GM21529 (cell line): ENCODE data around the gene ZNF621.
"Not testable (repeated sequence)": the region's sequence is repeated elsewhere in the genome, so short reads cannot be mapped to it uniquely, and the experiment has no call there.

Experiments used
- ATAC-seq: cut with Tn5 transposase; IDR thresholded peaks from one replicate; pipeline ENCODE4 v1.9.1; 2021; ENCODE audit not compliant: unreplicated experiment

ZNF621 gene

GRCh38 chr3:40532252-40532651, 7.5 kb downstream of the ZNF621 start:
- ATAC-seq = no peak

GRCh38 chr3:40534283-40534682, 9.5 kb downstream of the ZNF621 start:
- ATAC-seq = no peak

DNA sequence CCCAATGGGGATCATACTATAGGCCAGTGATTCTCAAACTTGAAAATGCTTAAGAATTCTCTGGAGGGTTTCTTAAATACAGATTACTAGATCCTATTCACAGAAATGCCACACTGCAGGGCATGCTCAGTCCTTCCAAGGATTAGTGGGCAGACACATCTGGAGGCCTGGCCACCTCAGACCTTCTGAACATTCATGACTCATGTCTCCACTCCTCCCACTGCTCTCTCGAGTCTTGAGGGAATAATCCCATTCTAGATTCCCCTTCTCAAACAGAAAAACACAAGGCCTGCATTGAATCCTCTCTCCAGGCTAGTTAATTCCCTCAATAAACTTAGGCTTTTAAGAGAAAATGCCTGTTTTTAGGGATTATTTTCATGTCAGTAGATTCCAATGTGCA, 22.1 kb downstream of the ZNF621 start:
- no peak for ATAC-seq

- no peak for ATAC-seq
Observed at GRCh38 chr3:40550167-40550566, 25.4 kb downstream of the ZNF621 start.

DNA sequence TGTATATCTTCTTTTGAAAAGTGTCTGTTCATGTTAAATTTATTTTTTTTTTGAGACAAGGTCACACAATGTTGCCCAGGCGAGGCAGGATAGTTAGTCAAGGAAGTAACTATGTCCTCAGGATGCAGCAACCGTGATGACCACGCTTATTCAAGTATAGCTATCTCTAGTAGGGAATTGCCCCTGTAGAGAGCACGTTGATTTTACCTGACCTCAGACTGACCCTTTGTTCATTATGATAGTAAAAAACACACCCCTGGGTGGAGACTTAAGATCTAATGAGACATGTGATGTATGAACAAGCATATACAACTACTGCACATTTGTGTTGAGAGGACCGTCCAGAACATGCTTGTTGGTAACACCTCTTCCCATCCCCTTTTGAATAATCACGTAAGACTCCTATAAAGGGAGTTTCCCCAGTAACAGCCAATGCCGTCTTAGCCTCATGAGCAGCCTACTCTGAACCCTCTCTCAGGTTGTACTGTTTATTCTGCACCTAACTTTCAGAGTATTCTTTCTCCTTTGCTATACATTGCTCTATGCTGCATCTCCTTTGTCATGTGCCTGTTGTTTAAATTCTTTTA, 32.9 kb downstream of the ZNF621 start:
- ATAC-seq = no peak

DNA sequence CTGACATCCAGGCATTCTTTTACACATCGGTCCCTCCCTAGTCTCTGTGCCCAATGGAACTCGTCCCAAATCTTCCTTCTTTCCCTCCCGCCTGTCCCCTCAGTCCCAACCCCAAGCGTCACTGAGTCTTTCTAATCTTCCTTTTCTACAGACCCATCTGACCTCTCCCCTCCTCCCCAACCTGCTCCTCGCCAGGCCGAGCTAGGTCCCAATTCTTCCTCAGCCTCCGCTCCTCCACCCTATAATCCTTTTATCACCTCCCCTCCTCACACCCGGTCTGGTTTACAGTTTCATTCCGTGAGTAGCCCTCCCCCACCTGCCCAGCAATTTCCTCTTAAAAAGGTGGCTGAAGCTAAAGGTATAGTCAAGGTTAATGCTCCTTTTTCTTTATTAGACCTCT, 37.7 kb downstream of the ZNF621 start:
- not testable (repeated sequence) for ATAC-seq

DNA sequence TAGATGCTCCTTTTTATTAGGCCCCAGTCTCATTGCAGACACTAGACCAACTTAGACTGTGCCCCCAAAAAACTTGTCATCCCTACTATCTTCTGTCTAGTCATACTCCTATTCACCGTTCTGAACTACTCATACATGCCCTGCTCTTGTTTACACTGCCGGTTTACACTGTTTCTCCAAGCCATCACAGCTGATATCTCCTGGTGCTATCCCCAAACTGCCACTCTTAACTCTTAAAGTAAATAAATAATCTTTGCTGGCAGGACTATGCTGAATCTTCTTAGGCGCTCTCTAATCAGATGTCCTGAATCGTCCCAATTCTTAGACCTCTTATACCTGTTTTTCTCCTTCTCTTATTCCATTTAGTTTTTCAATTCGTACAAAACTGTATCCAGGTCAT, 40.9 kb downstream of the ZNF621 start:
- not testable (repeated sequence) for ATAC-seq

GRCh38 chr3:40566694-40567093, 41.9 kb downstream of the ZNF621 start:
- ATAC-seq = no peak

- ATAC-seq = no peak
Observed at GRCh38 chr3:40572588-40572987, 47.8 kb downstream of the ZNF621 start.

DNA sequence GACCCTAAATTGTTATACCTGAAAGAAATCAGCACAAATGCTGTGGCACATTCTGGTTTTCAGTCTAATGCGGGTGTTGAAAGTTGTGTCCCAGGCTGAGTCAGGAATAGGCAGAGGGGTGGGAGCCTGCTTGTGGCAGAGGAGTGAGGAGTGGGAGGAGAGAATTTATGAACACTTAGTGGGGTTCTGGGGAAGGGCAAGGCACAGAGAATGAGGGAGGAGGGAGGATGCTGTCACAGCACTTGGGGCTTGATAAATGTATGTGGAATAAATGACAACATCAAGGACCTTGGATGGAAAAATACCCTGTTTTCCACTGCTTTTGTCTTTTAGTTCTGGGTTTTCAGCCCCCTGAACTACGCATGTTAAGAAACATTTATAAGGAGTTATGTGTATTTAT, 49.3 kb downstream of the ZNF621 start:
- ATAC-seq = no peak

DNA sequence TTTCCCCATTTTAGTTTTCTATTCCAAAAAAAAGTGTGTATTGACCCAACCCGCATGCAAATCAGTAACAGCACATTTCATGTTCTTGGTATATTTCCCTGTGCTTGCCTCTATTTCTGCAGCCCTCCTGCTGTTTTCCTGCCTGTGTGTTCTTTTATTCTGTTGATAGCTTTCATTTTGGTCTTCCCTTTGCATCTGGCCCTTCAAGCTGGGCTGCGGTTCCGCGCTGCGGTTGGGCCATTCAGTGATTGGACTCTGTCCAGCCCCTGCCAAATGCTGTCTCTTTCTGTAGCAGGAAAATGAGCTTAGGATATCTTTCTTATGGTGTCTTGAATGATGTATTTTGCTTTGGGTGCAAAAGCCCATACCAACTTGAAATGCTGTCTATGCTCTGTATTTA, 49.9 kb downstream of the ZNF621 start:
- ATAC-seq = no peak

- no peak for ATAC-seq
Observed at GRCh38 chr3:40576396-40576795, 51.6 kb downstream of the ZNF621 start.

GRCh38 chr3:40580494-40581091, 55.8 kb downstream of the ZNF621 start:
- peak; percentile 72 for ATAC-seq

GRCh38 chr3:40581166-40581565, 56.4 kb downstream of the ZNF621 start:
- ATAC-seq = no peak

DNA sequence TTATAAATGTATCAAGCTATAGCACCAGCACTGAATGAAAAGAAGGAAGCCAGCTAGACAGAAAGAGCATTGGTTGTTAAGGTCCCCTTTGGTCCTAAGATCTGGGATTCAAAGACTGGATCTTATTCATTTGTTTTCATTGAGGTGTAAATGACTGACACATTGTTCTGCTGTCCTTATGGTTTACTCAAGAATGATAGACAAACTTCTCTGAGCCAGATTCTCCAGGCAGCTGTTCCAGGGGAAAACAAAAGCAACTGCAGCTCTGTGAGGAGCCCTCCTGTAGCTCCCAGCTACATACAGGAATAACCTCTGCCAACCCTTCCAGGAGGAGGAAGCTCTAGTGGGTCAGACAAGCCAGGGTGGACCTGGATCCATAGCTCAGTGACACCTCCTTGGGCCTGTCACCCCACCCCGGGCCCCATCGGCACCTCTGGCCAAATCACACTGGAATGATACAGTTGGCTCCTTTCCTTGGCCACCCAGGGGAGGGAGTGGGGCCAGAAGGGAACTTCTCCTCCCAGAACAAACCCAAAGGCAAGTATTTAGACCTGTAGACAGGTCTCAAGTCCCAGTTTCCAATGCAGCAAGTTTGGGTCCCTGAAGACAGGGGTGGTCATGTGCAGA, 57.8 kb downstream of the ZNF621 start:
- no peak for ATAC-seq

DNA sequence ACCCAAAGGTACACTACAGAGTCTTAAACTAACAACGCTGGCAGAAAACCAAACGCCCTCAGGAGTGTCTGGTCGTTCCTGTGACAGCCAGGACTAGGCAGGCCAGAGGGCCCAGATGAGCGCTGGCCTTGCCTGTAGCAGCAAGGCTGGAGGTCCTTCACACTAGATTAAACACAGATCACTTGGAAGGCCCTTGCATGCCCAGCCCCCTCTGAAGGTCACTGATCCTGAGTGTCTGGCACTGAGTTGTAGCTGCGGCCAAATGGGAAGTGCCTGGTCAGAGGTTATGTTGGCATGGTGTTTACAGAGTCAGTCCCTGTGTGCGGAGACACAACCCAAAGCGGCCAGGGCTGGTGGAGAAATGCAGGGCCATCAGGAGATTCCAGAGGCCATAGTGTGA, 58.9 kb downstream of the ZNF621 start:
- no peak for ATAC-seq

- peak; percentile 58 for ATAC-seq
Observed at GRCh38 chr3:40584625-40585189, 59.9 kb downstream of the ZNF621 start.

DNA sequence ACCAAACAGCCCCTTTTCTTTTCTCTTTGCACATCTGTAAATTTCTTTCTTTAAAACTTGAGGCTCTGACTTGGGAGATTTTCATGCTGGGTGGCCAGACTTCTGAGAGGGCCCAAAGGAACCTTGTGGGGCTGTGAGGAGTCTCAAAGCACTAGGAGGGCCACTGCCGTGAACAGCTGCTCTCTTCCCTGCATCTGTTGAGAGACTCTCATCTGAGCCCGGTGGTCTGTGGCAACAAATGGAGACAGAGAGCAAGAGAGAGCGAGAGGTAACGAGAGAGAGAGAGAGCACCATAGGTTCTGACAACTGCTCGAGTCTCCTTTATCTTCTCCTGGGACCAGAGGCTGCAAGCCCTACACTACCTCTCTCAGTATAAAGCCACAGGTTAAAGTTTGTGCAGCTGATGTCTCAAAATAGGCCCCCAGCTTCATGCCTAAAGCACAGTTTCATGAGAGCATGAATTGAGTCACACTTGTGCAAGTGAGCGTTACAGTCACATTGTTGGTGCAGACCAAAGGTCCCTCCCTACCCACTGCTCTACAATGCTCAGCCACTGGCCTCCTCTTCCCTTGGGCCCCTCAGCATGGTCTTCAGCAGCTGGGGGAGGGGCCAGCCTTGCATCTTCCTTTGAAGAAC, 60.7 kb downstream of the ZNF621 start:
- ATAC-seq = no peak

GRCh38 chr3:40586901-40587300, 62.1 kb downstream of the ZNF621 start:
- ATAC-seq = no peak

- ATAC-seq = no peak
Observed at GRCh38 chr3:40588406-40588805, 63.6 kb downstream of the ZNF621 start.
